Stromal cell of bone marrow (primary cell): Measurements from ENCODE around the gene TMX2.

ENCODE experiments used
- DNase-seq: peaks from one replicate; pipeline ENCODE4 v3.0.0-alpha.2; 2012; ENCODE audit warnings: low read depth

TMX2 gene

GRCh38 chr11:57770793-57771192, 58.4 kb downstream of the TMX2 start:
- no peak for DNase-seq

GRCh38 chr11:57771365-57771764, 59.0 kb downstream of the TMX2 start:
- DNase-seq = no peak

- no peak for DNase-seq
Observed at GRCh38 chr11:57772562-57772961, 60.2 kb downstream of the TMX2 start.

- no peak for DNase-seq
Observed at GRCh38 chr11:57773026-57773598, 60.7 kb downstream of the TMX2 start.

GRCh38 chr11:57775491-57775890, 63.1 kb downstream of the TMX2 start:
- DNase-seq = no peak

GRCh38 chr11:57776031-57776521, 63.7 kb downstream of the TMX2 start:
- no peak for DNase-seq

- DNase-seq = no peak
Observed at GRCh38 chr11:57776577-57777210, 64.3 kb downstream of the TMX2 start.

GRCh38 chr11:57777969-57778317, 65.5 kb downstream of the TMX2 start:
- DNase-seq = no peak

GRCh38 chr11:57778318-57779037, 66.1 kb downstream of the TMX2 start:
- peak; percentile 94 for DNase-seq

- no peak for DNase-seq
Observed at GRCh38 chr11:57779276-57779675, 66.9 kb downstream of the TMX2 start.

GRCh38 chr11:57781529-57781943, 69.1 kb downstream of the TMX2 start:
- no peak for DNase-seq

GRCh38 chr11:57785072-57785471, 72.7 kb downstream of the TMX2 start:
- DNase-seq = no peak

GRCh38 chr11:57786436-57786835, 74.0 kb downstream of the TMX2 start:
- no peak for DNase-seq

- no peak for DNase-seq
Observed at GRCh38 chr11:57787006-57787604, 74.7 kb downstream of the TMX2 start.

GRCh38 chr11:57787920-57788702, 75.7 kb downstream of the TMX2 start:
- no peak for DNase-seq

GRCh38 chr11:57788703-57789088, 76.3 kb downstream of the TMX2 start:
- DNase-seq = no peak
